Smooth muscle cell (in vitro differentiated cells): ENCODE data around the gene C2CD2L. TPM values are rescaled to one million over a fixed set of nuclear protein-coding genes. Genes with fewer than 3 reads are reported as not detected.

Experiments
- DNase-seq: peaks from one replicate; lab custom pipeline; 2025; ENCODE audit not compliant: unreplicated experiment; lab: John Stamatoyannopoulos, UW
- H2AFZ ChIP-seq: fragments of 200-600 bp; sonication (generic); 2 replicates; pipeline ENCODE4 v1.6.0; 2016; ENCODE audit warnings: antibody characterized with exemption, low read depth, mild to moderate bottlenecking
- H3F3A ChIP-seq: fragments of 200-600 bp; sonication (generic); 2 replicates; pipeline ENCODE4 v1.6.0; 2017; ENCODE audit warnings: antibody characterized with exemption, low read depth
- H3K27ac ChIP-seq: fragments of 200-600 bp; sonication (generic); 2 replicates; pipeline ENCODE4 v1.5.1; 2016; ENCODE audit warnings: low read depth, mild to moderate bottlenecking
- H3K27me3 ChIP-seq: fragments of 200-600 bp; sonication (generic); 2 replicates; pipeline ENCODE4 v1.6.1; 2016; ENCODE audit warnings: low read depth, mild to moderate bottlenecking
- H3K36me3 ChIP-seq: fragments of 200-600 bp; sonication (generic); 2 replicates; pipeline ENCODE4 v1.5.1; 2016; ENCODE audit warnings: low read depth
- H3K4me1 ChIP-seq: fragments of 200-600 bp; sonication (generic); 2 replicates; pipeline ENCODE4 v1.5.1; 2016; ENCODE audit warnings: low read depth
- H3K4me2 ChIP-seq: fragments of 200-600 bp; sonication (generic); 2 replicates; pipeline ENCODE4 v1.6.0; 2016; ENCODE audit warnings: mild to moderate bottlenecking
- H3K4me3 ChIP-seq: fragments of 200-600 bp; sonication (generic); 2 replicates; pipeline ENCODE4 v1.5.1; 2016; ENCODE audit warnings: mild to moderate bottlenecking
- H3K79me2 ChIP-seq: fragments of 200-600 bp; sonication (generic); 2 replicates; pipeline ENCODE4 v1.6.0; 2016; ENCODE audit warnings: low read depth, mild to moderate bottlenecking
- H3K9ac ChIP-seq: fragments of 200-600 bp; sonication (generic); 2 replicates; pipeline ENCODE4 v1.6.0; 2016; ENCODE audit warnings: low read depth
- H3K9me3 ChIP-seq: fragments of 200-600 bp; sonication (generic); replicated peaks from 2 replicates; pipeline ENCODE4 v1.5.1; 2016; ENCODE audit warnings: low read depth
- H4K20me1 ChIP-seq: fragments of 200-600 bp; sonication (generic); 2 replicates; pipeline ENCODE4 v1.6.0; 2016; ENCODE audit warnings: low read depth
- WGBS: methylation state at CpG from one replicate; pipeline ENCODE4 v1.1.7; 2016; ENCODE audit warnings: low lambda C conversion rate; 5-methylcytosine and 5-hydroxymethylcytosine counted together
- polyA plus RNA-seq: library from polyadenylated mRNA; unstranded; fragments of >200 nt; fragmentation: Nextera tagmentation; extraction: Ambion mirVana; gene quantifications from 2 replicates; pipeline ENCODE4 v1.2.1, GENCODE V29; 2016
- total RNA-seq: library from RNA; depleted of rRNA; stranded (reverse); fragments of >200 nt; gene quantifications from 2 replicates; pipeline ENCODE4 v1.2.3, GENCODE V29; 2014
- TF ChIP-seq, protein P1 (sequence below): fragments of 200-600 bp; sonication (generic); IDR thresholded peaks from 2 replicates; pipeline ENCODE4 v1.5.1; 2017; ENCODE audit warnings: borderline replicate concordance, mild to moderate bottlenecking, antibody characterized with exemption; ENCODE audit not compliant: insufficient read depth, poor library complexity, severe bottlenecking

C2CD2L gene
- total and polyA plus RNA-seq, 2 experiments from 2014 or later: 4.8 to 7.2 TPM

DNA sequence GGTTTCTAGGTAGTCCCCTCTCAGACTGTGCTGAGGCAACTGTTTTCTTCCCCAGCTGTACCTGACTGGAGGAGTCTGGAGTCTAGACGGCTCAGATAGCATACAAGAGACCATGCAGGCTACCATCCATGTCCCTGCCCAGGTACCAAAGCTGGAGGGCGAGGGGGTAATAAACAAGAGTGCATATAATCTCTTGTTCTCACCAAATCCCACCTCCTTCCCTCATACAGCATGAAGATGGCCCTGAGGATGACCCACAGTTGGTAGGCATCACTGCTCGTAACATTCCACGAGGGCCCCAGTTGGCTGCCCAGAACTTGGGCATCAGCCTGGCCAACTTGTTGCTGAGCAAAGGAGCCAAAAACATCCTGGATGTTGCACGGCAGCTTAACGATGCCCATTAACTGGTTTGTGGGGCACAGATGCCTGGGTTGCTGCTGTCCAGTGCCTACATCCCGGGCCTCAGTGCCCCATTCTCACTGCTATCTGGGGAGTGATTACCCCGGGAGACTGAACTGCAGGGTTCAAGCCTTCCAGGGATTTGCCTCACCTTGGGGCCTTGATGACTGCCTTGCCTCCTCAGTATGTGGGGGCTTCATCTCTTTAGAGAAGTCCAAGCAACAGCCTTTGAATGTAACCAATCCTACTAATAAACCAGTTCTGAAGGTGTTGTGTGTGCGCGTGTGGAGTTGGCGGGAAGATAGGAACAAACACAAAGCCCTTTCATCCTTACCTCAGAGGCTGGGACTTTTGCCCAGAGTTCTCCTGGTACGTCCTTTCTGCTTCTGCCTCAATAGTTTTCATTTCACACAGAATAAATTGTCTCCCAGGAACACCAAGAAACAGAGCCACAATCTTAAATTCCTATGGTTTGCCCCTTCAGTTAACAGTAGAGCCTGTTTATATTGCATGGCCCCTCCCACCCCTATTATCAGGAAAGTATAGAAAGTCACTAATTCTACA, 14.0 kb upstream of the C2CD2L start:
- TF ChIP-seq, protein P1, sequence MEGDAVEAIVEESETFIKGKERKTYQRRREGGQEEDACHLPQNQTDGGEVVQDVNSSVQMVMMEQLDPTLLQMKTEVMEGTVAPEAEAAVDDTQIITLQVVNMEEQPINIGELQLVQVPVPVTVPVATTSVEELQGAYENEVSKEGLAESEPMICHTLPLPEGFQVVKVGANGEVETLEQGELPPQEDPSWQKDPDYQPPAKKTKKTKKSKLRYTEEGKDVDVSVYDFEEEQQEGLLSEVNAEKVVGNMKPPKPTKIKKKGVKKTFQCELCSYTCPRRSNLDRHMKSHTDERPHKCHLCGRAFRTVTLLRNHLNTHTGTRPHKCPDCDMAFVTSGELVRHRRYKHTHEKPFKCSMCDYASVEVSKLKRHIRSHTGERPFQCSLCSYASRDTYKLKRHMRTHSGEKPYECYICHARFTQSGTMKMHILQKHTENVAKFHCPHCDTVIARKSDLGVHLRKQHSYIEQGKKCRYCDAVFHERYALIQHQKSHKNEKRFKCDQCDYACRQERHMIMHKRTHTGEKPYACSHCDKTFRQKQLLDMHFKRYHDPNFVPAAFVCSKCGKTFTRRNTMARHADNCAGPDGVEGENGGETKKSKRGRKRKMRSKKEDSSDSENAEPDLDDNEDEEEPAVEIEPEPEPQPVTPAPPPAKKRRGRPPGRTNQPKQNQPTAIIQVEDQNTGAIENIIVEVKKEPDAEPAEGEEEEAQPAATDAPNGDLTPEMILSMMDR: no peak
- no peaks in the 10 kb centered on the region for H3K36me3 ChIP-seq
- H4K20me1 ChIP-seq: peaks cover 14% of the 10 kb centered on the region
- no peaks in the 10 kb centered on the region for H3K9me3 ChIP-seq
- peaks cover 5% of the 10 kb centered on the region for H3K4me1 ChIP-seq
- H3F3A ChIP-seq: peaks cover 14% of the 10 kb centered on the region
- whole genome bisulfite sequencing: 60% methylated on average over 12 of the region's 12 CpGs
- no peak for DNase-seq
- peak overlapping the region; percentile 92 for H3K4me2 ChIP-seq
- H3K27ac ChIP-seq: peak overlapping the region; percentile 69
- no peak overlapping the region for H2AFZ ChIP-seq
- peak overlapping the region; percentile 70 for H3K4me3 ChIP-seq
- no peaks in the 10 kb centered on the region for H3K27me3 ChIP-seq
- H3K9ac ChIP-seq: peak overlapping the region; percentile 59
- peaks cover 35% of the 10 kb centered on the region for H3K79me2 ChIP-seq

DNA sequence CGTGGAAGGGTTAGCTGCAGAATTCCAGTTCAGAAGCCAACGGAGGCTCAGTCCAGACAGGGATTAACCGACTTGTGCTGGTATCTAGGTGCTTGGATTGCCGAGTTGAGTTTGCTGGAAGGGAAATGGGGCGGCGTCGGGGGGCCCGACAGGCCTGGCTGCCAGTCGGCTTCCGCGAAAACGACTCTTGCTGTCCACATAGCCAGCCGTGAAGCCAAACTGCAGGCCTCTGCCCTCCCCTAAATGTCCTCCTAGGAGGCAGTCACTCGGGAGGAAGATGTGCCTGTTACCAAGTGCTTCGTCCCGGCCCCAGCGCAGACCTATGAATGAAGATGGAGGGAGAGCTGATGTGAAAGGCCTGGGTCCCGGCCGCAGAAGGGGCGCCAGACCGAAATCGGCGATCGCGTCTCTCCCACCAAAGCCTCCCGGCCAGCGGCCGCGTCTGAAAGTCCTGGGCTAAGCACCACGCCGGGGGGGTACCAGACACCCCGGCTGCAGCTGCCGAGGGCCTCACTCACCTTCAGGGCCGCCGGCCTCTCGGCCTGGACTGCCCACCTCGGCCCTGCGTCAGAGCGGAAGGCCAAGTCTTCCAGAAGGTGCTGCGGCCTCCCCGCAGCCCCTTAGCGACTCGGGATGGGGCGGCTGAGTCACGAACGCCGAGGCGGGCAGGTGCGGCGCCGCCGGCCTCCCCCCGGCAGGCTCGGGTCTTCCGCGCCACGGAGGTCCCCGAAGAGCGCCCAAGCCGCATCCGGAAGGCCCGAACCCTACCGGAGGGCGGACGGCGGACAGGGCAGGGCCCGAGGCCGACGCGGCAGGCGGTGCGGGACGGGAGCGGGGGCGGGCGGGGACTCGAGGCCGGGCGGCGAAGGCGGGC, 13.0 kb upstream of the C2CD2L start:
- Histone ChIP-seq H3K27me3 (no peaks in the 10 kb centered on the region), H3K9ac (peak overlapping the region; percentile 59), H3K9me3 (no peaks in the 10 kb centered on the region), H3F3A (peaks cover 14% of the 10 kb centered on the region), H4K20me1 (peaks cover 14% of the 10 kb centered on the region), H3K27ac (peak overlapping the region; percentile 69), H3K36me3 (no peaks in the 10 kb centered on the region), H3K79me2 (peaks cover 35% of the 10 kb centered on the region), H3K4me1 (peaks cover 5% of the 10 kb centered on the region), H3K4me3 (peak overlapping the region; percentile 70), H2AFZ (no peak overlapping the region), H3K4me2 (peak overlapping the region; percentile 92)
- 2% methylated on average over 74 of the region's 81 CpGs for WGBS
- no peak for DNase-seq
- TF ChIP-seq, protein P1: no peak

DNA sequence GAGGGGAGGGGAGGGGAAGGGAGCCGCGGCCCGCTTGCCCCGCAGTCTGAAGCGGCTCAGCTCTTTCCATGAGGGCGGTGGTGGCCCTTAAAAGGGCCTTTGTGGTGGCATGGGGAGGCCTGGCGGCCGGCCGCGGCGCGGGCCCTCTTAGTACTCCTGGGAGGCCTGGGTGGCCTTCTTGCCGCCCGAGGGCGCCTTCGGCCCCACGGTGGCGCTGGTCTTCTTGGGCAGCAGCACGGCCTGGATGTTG, 12.4 kb upstream of the C2CD2L start:
- no peaks in the 10 kb centered on the region for H3K9me3 ChIP-seq
- H3F3A ChIP-seq: peaks cover 14% of the 10 kb centered on the region
- peaks cover 14% of the 10 kb centered on the region for H4K20me1 ChIP-seq
- no peaks in the 10 kb centered on the region for H3K36me3 ChIP-seq
- H2AFZ ChIP-seq: no peak overlapping the region
- TF ChIP-seq, protein P1: peak; percentile 55
- DNase-seq: no peak
- peak overlapping the region; percentile 69 for H3K27ac ChIP-seq
- peaks cover 35% of the 10 kb centered on the region for H3K79me2 ChIP-seq
- peaks cover 5% of the 10 kb centered on the region for H3K4me1 ChIP-seq
- H3K4me3 ChIP-seq: peak overlapping the region; percentile 70
- no peaks in the 10 kb centered on the region for H3K27me3 ChIP-seq
- under 1% methylated on average over 15 of the region's 19 CpGs for WGBS
- H3K9ac ChIP-seq: peak overlapping the region; percentile 59
- H3K4me2 ChIP-seq: peak overlapping the region; percentile 92
